Measurements from ENCODE around the gene AXIN2.
"Not testable (repeated sequence)": the region's sequence is repeated elsewhere in the genome, so short reads cannot be mapped to it uniquely, and the experiment has no call there.

The AXIN2 gene

DNA sequence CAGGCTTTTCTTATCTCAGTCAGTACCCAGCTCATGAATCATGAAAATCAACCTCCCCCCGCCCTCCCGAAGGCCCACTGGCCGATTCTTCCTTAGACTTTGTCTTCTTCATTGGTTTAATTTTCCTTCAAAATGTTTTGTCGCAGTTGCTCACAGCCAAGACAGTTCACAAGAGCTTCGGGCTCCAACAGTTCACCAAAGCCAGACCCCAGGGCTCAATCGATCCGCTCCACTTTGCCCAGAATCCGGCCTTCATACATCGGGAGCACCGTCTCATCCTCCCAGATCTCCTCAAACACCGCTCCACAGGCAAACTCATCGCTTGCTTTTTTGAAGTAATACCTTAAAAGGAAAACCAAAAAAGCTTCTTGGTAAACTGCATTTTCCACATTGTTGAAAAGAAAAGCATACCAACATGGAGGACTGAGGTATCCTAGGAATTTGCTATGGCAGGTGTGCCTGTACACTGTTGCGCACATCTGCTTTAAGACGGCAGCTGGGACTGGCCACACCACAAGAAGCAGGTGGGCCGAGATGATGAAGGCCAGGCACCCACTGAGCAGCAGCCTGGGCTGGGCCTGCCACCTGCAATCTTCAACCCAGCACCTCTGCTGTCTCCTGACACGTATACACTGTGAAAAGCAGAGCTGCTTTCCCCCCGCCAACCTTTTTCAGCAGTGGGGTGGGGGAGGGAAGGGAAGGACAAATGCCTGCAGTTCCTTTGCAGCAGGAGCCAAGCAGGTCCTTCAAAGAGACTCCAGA is 31.5 kb downstream of the AXIN2 start:
- TF ChIP-seq, protein P1, sequence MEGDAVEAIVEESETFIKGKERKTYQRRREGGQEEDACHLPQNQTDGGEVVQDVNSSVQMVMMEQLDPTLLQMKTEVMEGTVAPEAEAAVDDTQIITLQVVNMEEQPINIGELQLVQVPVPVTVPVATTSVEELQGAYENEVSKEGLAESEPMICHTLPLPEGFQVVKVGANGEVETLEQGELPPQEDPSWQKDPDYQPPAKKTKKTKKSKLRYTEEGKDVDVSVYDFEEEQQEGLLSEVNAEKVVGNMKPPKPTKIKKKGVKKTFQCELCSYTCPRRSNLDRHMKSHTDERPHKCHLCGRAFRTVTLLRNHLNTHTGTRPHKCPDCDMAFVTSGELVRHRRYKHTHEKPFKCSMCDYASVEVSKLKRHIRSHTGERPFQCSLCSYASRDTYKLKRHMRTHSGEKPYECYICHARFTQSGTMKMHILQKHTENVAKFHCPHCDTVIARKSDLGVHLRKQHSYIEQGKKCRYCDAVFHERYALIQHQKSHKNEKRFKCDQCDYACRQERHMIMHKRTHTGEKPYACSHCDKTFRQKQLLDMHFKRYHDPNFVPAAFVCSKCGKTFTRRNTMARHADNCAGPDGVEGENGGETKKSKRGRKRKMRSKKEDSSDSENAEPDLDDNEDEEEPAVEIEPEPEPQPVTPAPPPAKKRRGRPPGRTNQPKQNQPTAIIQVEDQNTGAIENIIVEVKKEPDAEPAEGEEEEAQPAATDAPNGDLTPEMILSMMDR (IDR thresholded peaks at IDR 0.05; ENCODE audit: control extremely low read depth, extremely low read depth, low read depth, missing control alignments) = no peak
- ChIA-PET POLR2A (no interaction called here), CTCF (interaction anchor here (2.4 kb wide), 1 partner anchor 9 kb away, joined by 7 read pairs; no protein-coding TSS in a partner anchor)
- no peak for DNase-seq (ENCODE audit: extremely low spot score)

DNA sequence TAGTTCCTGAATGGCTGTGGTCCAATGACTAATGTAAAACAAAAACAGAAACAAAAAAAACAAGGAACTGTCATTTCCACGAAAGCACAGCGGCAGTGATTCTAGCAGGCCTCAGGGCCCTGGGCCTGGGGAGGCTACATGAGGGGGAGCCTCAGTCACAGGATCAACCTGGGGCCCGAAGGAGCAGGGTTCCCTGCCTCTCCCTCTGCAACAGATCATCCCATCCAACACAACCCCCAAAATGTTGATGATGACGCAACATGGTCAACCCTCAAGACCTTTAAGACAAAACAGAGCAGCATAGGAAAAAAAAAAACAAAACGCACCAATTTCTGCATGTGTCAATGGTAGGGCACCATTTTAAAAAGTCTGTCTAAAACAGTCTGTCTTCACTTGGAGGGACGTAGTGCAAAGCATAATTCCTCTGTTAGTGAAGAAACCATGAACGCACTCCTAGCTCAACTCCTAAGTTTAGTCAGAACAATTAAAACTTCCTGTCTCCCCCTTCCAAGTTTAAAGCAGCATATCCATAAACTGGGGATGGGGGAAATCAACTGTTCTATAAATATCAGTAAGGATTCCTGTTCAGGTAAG is 32.3 kb downstream of the AXIN2 start:
- no peak for DNase-seq (ENCODE audit: extremely low spot score)
- POLR2A ChIA-PET = no interaction called here
- CTCF ChIA-PET = interaction anchor here (2.4 kb wide), 1 partner anchor 10 kb away, joined by 7 read pairs; no protein-coding TSS in a partner anchor
- TF ChIP-seq, protein P1 (IDR thresholded peaks at IDR 0.05; ENCODE audit: control extremely low read depth, extremely low read depth, low read depth, missing control alignments) = no peak

DNA sequence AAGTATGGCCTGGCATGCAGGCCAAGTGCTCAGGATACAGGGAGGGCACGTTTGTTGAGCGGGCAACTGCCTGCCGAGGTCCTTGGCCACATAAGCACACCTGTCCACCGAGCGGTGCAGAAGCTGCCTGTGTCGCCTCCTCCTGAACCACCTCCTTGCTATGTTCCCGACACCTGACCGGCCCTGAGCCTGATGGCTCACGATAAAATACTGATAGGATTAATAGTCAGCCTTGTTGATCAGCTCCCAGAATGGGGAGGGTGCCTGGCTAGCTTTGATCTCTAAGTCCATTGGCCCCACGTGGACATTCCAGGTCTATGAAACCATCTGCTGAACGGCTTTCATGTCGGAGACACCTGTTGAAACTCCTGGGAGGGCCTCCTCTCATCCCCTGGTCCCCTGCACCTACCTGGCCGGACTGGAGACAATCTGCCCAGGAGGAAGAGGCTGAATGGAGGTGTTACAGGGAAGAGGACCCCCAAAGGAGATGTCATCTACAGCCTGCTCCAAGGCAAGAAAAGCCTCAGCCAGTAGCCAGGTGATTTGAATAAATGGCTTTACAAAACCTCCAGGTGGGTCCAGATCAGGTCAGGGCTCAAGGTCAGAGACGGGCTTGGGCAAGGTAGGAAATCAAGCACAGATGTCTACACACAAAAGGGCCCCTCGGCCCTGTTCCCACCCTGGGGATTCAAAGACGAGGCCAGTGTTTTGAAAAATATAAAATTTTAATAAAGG is 33.4 kb downstream of the AXIN2 start:
- no peak for DNase-seq (ENCODE audit: extremely low spot score)
- CTCF ChIA-PET = no interaction called here
- TF ChIP-seq, protein P1 (IDR thresholded peaks at IDR 0.05; ENCODE audit: control extremely low read depth, extremely low read depth, low read depth, missing control alignments) = no peak
- POLR2A ChIA-PET = no interaction called here

DNA sequence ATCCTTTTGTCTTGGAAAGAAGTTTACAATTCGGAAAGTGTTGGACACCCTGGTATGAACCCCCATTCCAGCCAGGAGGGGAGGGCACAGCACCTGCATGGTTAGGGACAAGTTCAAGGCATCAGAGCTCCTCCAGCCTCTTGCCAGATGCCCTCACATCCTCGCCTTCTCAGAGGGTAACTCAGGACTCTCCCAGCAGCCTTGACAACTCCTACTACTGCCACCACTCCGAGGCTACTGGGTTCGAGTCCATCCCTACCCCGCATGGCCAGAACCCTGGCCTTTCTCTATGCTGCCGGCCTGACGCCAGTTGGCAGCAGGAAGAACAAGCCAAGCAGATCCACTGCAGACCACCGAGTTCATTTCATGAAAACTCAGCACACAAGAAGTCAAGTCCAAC is 34.1 kb downstream of the AXIN2 start:
- TF ChIP-seq, protein P1 (IDR thresholded peaks at IDR 0.05; ENCODE audit: control extremely low read depth, extremely low read depth, low read depth, missing control alignments) = no peak
- POLR2A ChIA-PET = no interaction called here
- CTCF ChIA-PET = no interaction called here
- no peak for DNase-seq (ENCODE audit: extremely low spot score)

DNA sequence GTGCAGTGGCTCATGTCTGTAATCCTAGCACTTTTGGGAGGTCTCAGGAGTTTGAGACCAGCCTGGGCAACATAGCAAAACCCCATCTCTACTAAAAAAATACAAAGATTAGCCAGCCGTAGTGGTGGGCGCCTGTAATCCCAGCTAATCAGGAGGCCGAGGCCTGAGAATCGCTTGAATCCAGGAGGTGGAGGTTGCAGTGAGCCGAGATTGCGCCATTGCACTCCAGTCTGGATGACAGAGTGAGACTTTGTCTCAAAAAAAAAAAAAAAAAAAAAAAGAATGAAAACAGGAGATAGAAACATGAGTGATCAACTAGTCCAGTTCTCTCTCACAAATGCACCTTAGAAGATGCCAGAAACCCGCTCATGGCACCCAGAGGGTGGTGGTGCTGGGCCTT is 34.6 kb downstream of the AXIN2 start:
- DNase-seq (ENCODE audit: extremely low spot score); CTCF ChIA-PET; POLR2A ChIA-PET: not testable (repeated sequence)

DNA sequence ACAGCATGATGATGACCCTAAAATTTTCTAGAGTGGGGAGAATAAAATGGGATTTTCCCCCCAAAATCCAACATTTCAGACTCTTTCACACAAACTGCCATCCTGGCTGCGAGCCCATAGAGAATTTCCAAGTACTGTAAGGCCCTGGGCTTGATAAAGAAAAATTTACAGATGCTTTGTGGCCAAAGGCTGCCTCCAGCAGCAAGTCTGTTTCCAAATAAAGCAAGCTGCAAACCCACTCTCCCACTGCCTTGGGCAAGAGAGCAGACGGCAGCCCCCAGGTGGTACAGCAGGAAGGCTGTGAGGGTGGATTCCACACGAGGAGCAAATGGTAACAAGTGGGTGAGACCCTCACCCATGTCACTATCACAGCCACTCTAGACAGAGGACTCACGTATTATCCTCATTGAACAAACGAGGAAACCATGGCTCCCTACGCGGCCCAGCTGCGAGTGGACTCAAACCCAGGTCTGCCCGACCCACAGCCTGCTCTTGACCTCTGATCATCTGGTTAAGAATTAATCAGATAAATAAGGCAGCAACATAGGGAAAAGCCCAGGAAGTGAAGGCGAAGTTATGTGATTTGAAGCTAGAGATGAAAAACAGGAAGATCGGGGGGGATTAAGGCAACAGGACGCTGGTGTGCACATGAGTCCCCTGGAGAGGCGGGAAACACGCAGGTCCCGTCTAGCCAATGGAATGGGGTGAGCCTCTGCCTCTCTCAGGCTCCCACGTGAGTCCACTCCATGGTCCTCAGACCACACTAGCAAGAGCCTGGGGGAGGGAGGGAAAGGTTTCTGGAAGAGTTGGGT is 37.4 kb downstream of the AXIN2 start:
- TF ChIP-seq, protein P1 (IDR thresholded peaks at IDR 0.05; ENCODE audit: control extremely low read depth, extremely low read depth, low read depth, missing control alignments) = no peak
- no peak for DNase-seq (ENCODE audit: extremely low spot score)

More for the DNA sequence above, 37.4 kb downstream of the AXIN2 start:
- POLR2A ChIA-PET = no interaction called here
- CTCF ChIA-PET = no interaction called here
